Common myeloid progenitor, CD34-positive (primary cell): ENCODE measurements around the gene C12orf76.

Experiments used
- CTCF ChIA-PET: fragments of 350-600 bp; sonication (Branson Sonifier 250); formaldehyde crosslinking; loops from one replicate; lab custom pipeline; 2021; ENCODE audit warnings: antibody characterized with exemption; lab: Charles Lee
- POLR2A ChIA-PET: fragments of 350-600 bp; sonication (Branson Sonifier 250); formaldehyde crosslinking; loops from one replicate; lab custom pipeline; 2021; ENCODE audit warnings: antibody characterized with exemption; lab: Charles Lee
- DNase-seq, 3 donors: peaks; one replicate each; pipeline versions ENCODE4 v3.0.0 to v3.0.0-alpha.2; 2013
- H3K27ac ChIP-seq, 2 experiments: 1 replicate in 1 of 2; 2 replicates in 1 of 2; pipeline ENCODE4 v1.7.0; 2013; ENCODE audit warnings: inconsistent platforms in 2 of 2, low read length in 2 of 2, mild to moderate bottlenecking in 2 of 2, low read depth in 1 of 2, moderate library complexity in 1 of 2; ENCODE audit not compliant: severe bottlenecking in 2 of 2, insufficient read depth in 1 of 2, poor library complexity in 1 of 2
- H3K27me3 ChIP-seq, 5 experiments: replicated peaks in 2 of 5; 1 replicate in 3 of 5; 2 replicates in 2 of 5; pipeline versions ENCODE4 v1.6.1 to v1.7.0; 2013; ENCODE audit warnings: low read length in 4 of 5, mild to moderate bottlenecking in 2 of 5, moderate library complexity in 2 of 5, inconsistent platforms in 1 of 5; ENCODE audit not compliant: insufficient read depth in 5 of 5, control insufficient read depth in 4 of 5
- H3K36me3 ChIP-seq, 4 experiments: 1 replicate in 2 of 4; 2 replicates in 2 of 4; pipeline versions ENCODE4 v1.6.1 to v1.7.0; 2013; ENCODE audit warnings: low read length in 3 of 4, control low read depth in 1 of 4, mild to moderate bottlenecking in 1 of 4; ENCODE audit not compliant: control insufficient read depth in 4 of 4, insufficient read depth in 4 of 4
- H3K4me1 ChIP-seq, 4 experiments: 1 replicate in 3 of 4; 2 replicates in 1 of 4; pipeline versions ENCODE4 v1.6.1 to v1.7.1; 2013; ENCODE audit warnings: low read length in 3 of 4, mild to moderate bottlenecking in 3 of 4, control low read depth in 1 of 4, inconsistent platforms in 1 of 4, moderate library complexity in 1 of 4; ENCODE audit not compliant: control insufficient read depth in 4 of 4, insufficient read depth in 4 of 4; ENCODE audit errors: control extremely low read depth in 1 of 4
- H3K4me3 ChIP-seq, 7 experiments: 1 replicate in 4 of 7; 2 replicates in 3 of 7; pipeline versions ENCODE4 v1.5.1 to v1.7.0; 2013; ENCODE audit warnings: mild to moderate bottlenecking in 7 of 7, low read length in 6 of 7, moderate library complexity in 6 of 7, inconsistent platforms in 2 of 7, low read depth in 2 of 7, control low read depth in 1 of 7; ENCODE audit not compliant: insufficient read depth in 4 of 7, control insufficient read depth in 1 of 7; ENCODE audit errors: extremely low read depth in 1 of 7
- H3K9me3 ChIP-seq, 5 experiments: 1 replicate in 4 of 5; 2 replicates in 1 of 5; pipeline versions ENCODE4 v1.6.1 to v1.7.1; 2013; ENCODE audit warnings: low read length in 4 of 5, mild to moderate bottlenecking in 2 of 5, inconsistent platforms in 1 of 5, low read depth in 1 of 5, moderate library complexity in 1 of 5; ENCODE audit not compliant: control insufficient read depth in 4 of 5, insufficient read depth in 2 of 5; ENCODE audit errors: control extremely low read depth in 1 of 5
- WGBS: methylation state at CpG from one replicate; pipeline ENCODE4 v1.1.5; 2013; ENCODE audit not compliant: insufficient coverage; 5-methylcytosine and 5-hydroxymethylcytosine counted together

The C12orf76 gene

GRCh38 chr12:109993091-109993490 is 55.2 kb downstream of the C12orf76 start:
- DNase-seq = no peak
- Histone ChIP-seq H3K27ac (peak overlapping the region in 1 of 2 experiments; percentile 19), H3K9me3 (no peaks in the 10 kb centered on the region), H3K27me3 (no peaks in the 10 kb centered on the region), H3K4me1 (peaks cover 21 to 46% (median 33%) of the 10 kb centered on the region in 4 experiments), H3K4me3 (no peak overlapping the region), H3K36me3 (peaks cover 12 to 39% (median 27%) of the 10 kb centered on the region in 4 experiments)
- POLR2A ChIA-PET = interaction anchor here (0.6 kb wide), 1 partner anchor 148 kb away, joined by 3 read pairs; no protein-coding TSS in a partner anchor
- CTCF ChIA-PET = interaction anchor here (1.1 to 1.2 kb wide), 2 partner anchors 11 to 16 kb away, joined by 3 read pairs; no protein-coding TSS in a partner anchor
- WGBS = 100% methylated on average over 1 of the region's 2 CpGs

- H3K27ac ChIP-seq = no peak overlapping the region
- H3K4me3 ChIP-seq = no peak overlapping the region
- H3K36me3 ChIP-seq = peaks cover 14 to 53% (median 33%) of the 10 kb centered on the region in 4 experiments
- ChIA-PET CTCF (interaction anchor here (0.6 kb wide), 1 partner anchor 138 kb away, joined by 3 read pairs; no protein-coding TSS in a partner anchor), POLR2A (no interaction called here)
- WGBS = 100% methylated on average over 1 of the region's 5 CpGs
- H3K27me3 ChIP-seq = no peaks in the 10 kb centered on the region
- peaks cover 18 to 35% (median 29%) of the 10 kb centered on the region in 4 experiments for H3K4me1 ChIP-seq
- H3K9me3 ChIP-seq = no peaks in the 10 kb centered on the region
- DNase-seq = no peak
These were observed 56.7 kb downstream of the C12orf76 start for GRCh38 chr12:109991586-109991985.
